ENCODE results near the gene ZNF652.

Gene ZNF652

GRCh38 chr17:49254066-49254465 lies 108.0 kb downstream of the ZNF652 start:
- Histone ChIP-seq H3K27ac (ENCODE audit: low read length) (no peak overlapping the region), H3K79me2 (ENCODE audit: low read length) (no peaks in the 10 kb centered on the region), H2AFZ (ENCODE audit: low read depth, low read length) (no peak overlapping the region), H3K36me3 (replicated peaks; ENCODE audit: low read depth, low read length) (no peaks in the 10 kb centered on the region), H4K20me1 (ENCODE audit: insufficient read depth, low read length) (no peaks in the 10 kb centered on the region), H3K4me2 (ENCODE audit: low read length) (no peak overlapping the region), H3K9ac (ENCODE audit: low read length) (no peak overlapping the region), H3K9me3 (ENCODE audit: insufficient read depth, low read length) (no peaks in the 10 kb centered on the region), H3K4me3 (ENCODE audit: low read length) (no peak overlapping the region), H3K27me3 (ENCODE audit: low read depth, low read length) (no peaks in the 10 kb centered on the region), H3K4me1 (ENCODE audit: low read length) (no peaks in the 10 kb centered on the region)
- TF ChIP-seq CTCF (IDR thresholded peaks at IDR 0.05; ENCODE audit: low read depth, low read length) (no peak), EZH2phosphoT487 (IDR thresholded peaks at IDR 0.05; ENCODE audit: low read depth) (no peak)

GRCh38 chr17:49252148-49252695 lies 109.8 kb downstream of the ZNF652 start:
- no peak overlapping the region for H3K4me3 ChIP-seq (ENCODE audit: low read length)
- no peaks in the 10 kb centered on the region for H3K4me1 ChIP-seq (ENCODE audit: low read length)
- no peak overlapping the region for H3K27ac ChIP-seq (ENCODE audit: low read length)
- H4K20me1 ChIP-seq (ENCODE audit: insufficient read depth, low read length) = no peaks in the 10 kb centered on the region
- H3K79me2 ChIP-seq (ENCODE audit: low read length) = no peaks in the 10 kb centered on the region
- H3K27me3 ChIP-seq (ENCODE audit: low read depth, low read length) = peaks cover 4% of the 10 kb centered on the region; the same call in 1 of the 2 replicates
- no peak overlapping the region for H3K4me2 ChIP-seq (ENCODE audit: low read length)
- H3K9me3 ChIP-seq (ENCODE audit: insufficient read depth, low read length) = no peaks in the 10 kb centered on the region
- H3K36me3 ChIP-seq (replicated peaks; ENCODE audit: low read depth, low read length) = no peaks in the 10 kb centered on the region
- H2AFZ ChIP-seq (ENCODE audit: low read depth, low read length) = no peak overlapping the region
- H3K9ac ChIP-seq (ENCODE audit: low read length) = no peak overlapping the region
- no peak for TF ChIP-seq EZH2phosphoT487 (IDR thresholded peaks at IDR 0.05; ENCODE audit: low read depth)
- no peak for TF ChIP-seq CTCF (IDR thresholded peaks at IDR 0.05; ENCODE audit: low read depth, low read length)

GRCh38 chr17:49249890-49250522 lies 112.0 kb downstream of the ZNF652 start:
- H3K79me2 ChIP-seq (ENCODE audit: low read length) = no peaks in the 10 kb centered on the region
- H4K20me1 ChIP-seq (ENCODE audit: insufficient read depth, low read length) = no peaks in the 10 kb centered on the region
- H3K4me3 ChIP-seq (ENCODE audit: low read length) = no peak overlapping the region
- H3K4me2 ChIP-seq (ENCODE audit: low read length) = no peak overlapping the region
- no peaks in the 10 kb centered on the region for H3K9me3 ChIP-seq (ENCODE audit: insufficient read depth, low read length)
- H3K36me3 ChIP-seq (replicated peaks; ENCODE audit: low read depth, low read length) = no peaks in the 10 kb centered on the region
- no peak overlapping the region for H3K27ac ChIP-seq (ENCODE audit: low read length)
- H2AFZ ChIP-seq (ENCODE audit: low read depth, low read length) = no peak overlapping the region
- H3K4me1 ChIP-seq (ENCODE audit: low read length) = no peaks in the 10 kb centered on the region
- no peak overlapping the region for H3K9ac ChIP-seq (ENCODE audit: low read length)
- TF ChIP-seq EZH2phosphoT487 (IDR thresholded peaks at IDR 0.05; ENCODE audit: low read depth) = no peak
- no peak for TF ChIP-seq CTCF (IDR thresholded peaks at IDR 0.05; ENCODE audit: low read depth, low read length)
- peaks cover 4% of the 10 kb centered on the region; the same call in 1 of the 2 replicates for H3K27me3 ChIP-seq (ENCODE audit: low read depth, low read length)

- peaks cover 4% of the 10 kb centered on the region; the same call in 1 of the 2 replicates for H3K27me3 ChIP-seq (ENCODE audit: low read depth, low read length)
- H4K20me1 ChIP-seq (ENCODE audit: insufficient read depth, low read length) = no peaks in the 10 kb centered on the region
- no peaks in the 10 kb centered on the region for H3K4me1 ChIP-seq (ENCODE audit: low read length)
- no peaks in the 10 kb centered on the region for H3K9me3 ChIP-seq (ENCODE audit: insufficient read depth, low read length)
- H2AFZ ChIP-seq (ENCODE audit: low read depth, low read length) = no peak overlapping the region
- no peak overlapping the region for H3K27ac ChIP-seq (ENCODE audit: low read length)
- TF ChIP-seq EZH2phosphoT487 (IDR thresholded peaks at IDR 0.05; ENCODE audit: low read depth) (no peak), CTCF (IDR thresholded peaks at IDR 0.05; ENCODE audit: low read depth, low read length) (no peak)
- no peak overlapping the region for H3K9ac ChIP-seq (ENCODE audit: low read length)
- H3K4me3 ChIP-seq (ENCODE audit: low read length) = no peak overlapping the region
- H3K4me2 ChIP-seq (ENCODE audit: low read length) = no peak overlapping the region
- H3K79me2 ChIP-seq (ENCODE audit: low read length) = no peaks in the 10 kb centered on the region
- no peaks in the 10 kb centered on the region for H3K36me3 ChIP-seq (replicated peaks; ENCODE audit: low read depth, low read length)
Measured at GRCh38 chr17:49249292-49249794, 112.7 kb downstream of the ZNF652 start.

Measured in OCI-LY3 (cell line).